Measurements from ENCODE around the gene KCNMB2. TPM values are rescaled to one million over a fixed set of nuclear protein-coding genes. Genes with fewer than 3 reads are reported as not detected.
"Not testable (repeated sequence)": the region's sequence is repeated elsewhere in the genome, so short reads cannot be mapped to it uniquely, and the experiment has no call there.

Gene KCNMB2
- polyA plus RNA-seq, 4 donors = 27.4 to 34.9 (median 31.2) TPM

DNA sequence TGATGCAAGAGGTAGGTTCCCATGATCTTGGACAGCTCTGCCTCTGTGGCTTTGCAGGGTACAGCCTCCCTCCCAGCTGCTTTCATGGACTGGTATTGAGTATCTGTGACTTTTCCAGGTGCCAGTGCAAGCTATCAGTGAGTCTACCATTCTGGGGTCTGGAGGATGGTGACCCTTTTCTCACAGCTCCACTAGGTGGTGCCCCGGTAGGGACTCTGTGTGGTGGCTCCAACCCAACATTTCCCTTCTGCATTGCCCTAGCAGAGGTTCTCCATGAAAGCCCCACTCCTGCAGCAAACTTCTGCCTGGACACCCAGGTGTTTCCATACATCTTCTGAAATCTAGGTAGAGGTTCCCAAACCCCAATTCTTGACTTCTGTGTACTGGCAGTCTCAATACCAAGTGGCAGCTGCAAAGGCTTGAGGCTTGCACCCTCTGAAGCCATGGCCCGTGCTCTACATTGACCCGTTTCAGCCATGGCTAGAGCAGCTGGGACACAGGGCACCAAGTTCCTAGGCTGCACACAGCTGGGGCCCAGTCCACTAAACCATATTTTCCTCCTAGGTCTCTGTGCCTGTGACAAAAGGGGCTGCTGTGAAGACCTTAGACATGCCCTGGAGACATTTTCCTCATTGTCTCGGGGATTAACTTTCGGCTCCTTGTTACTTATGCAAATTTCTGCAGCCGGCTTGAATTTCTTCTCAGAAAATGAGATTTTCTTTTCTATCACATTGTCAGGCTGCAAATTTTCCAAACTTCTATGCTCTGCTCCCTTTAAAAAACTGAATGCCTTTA, 209.8 kb downstream of the KCNMB2 start:
- not testable (repeated sequence) for DNase-seq (ENCODE audit: low read depth in 4 of 4, low spot score in 3 of 4)

GRCh38 chr3:178748874-178749273, 212.6 kb downstream of the KCNMB2 start:
- DNase-seq (ENCODE audit: low read depth in 4 of 4, low spot score in 3 of 4) = no peak

- no peak for DNase-seq (ENCODE audit: low read depth in 4 of 4, low spot score in 3 of 4)
These were observed 213.2 kb downstream of the KCNMB2 start for GRCh38 chr3:178749471-178749870.

DNA sequence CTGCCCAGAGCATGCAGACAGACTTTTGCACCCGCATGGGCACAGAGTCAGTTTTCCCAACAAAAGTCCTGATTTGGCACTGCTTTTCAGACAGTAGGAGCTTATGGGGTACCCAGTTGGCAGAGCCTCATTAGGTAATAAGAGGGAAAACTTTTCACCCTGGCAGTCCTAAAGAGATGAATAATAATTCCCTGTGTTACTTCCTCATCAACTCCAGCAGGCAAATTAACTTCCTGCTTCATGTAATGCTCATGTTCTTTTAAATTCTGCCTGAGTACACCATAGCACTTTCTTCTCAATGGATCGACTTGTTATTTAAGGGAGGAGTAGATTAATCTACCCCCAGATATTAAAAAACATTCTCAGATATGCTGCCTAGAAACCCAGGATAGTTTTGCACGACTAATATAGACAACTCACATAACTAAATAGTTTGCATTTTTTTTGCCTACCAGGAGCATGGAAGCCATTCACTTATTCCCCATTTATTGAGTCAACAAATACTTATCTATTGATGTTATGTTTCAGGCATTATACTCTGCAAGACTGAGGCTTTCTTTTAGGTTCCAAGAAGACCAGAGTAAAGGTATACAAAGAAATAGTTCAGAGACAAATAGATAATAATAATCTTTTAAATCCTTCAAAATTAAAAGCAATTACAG, 214.5 kb downstream of the KCNMB2 start:
- no peak for DNase-seq (ENCODE audit: low read depth in 4 of 4, low spot score in 3 of 4)

DNA sequence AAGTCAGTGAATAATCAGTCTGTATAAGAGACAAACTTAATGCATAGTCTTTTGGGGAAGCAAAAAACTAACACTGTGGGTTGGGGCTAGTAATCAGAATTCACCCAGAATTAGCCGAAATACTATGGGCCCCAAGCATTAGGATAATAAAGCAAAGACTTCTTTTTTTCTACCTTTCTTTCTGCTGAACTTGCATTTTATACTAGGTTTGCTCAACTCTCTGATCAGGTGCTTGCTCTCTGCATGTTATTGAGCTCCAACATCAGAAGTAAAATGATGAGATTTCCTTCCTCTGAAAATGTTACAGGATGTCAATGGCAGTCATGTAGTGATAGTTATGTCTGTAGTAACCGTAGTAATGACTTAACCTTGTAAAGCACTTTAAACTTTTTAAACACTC, 216.6 kb downstream of the KCNMB2 start:
- DNase-seq (ENCODE audit: low read depth in 4 of 4, low spot score in 3 of 4) = no peak

- DNase-seq (ENCODE audit: low read depth in 4 of 4, low spot score in 3 of 4) = no peak
These were observed 218.7 kb downstream of the KCNMB2 start for GRCh38 chr3:178754852-178755510.

- no peak for DNase-seq (ENCODE audit: low read depth in 4 of 4, low spot score in 3 of 4)
These were observed 224.8 kb downstream of the KCNMB2 start for GRCh38 chr3:178761024-178761423.

DNA sequence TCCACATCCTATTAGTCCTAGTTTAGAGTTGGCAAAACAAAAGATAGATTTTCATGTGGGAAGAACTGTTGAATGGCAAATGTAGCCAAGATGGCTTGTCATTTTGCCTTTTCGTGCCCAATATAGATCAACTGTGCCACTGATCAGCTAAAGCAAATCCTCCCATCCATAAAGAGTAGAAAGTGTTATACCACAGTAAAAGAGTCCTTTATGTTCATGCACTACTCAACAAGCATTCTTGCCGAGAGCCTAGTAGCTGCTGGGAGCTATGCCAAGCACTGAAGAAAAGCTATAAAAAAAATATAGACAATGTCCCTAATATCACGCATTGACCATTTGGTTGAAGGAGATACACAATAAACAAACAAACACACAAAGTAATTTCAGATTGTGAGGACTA, 225.2 kb downstream of the KCNMB2 start:
- DNase-seq (ENCODE audit: low read depth in 4 of 4, low spot score in 3 of 4) = no peak

DNA sequence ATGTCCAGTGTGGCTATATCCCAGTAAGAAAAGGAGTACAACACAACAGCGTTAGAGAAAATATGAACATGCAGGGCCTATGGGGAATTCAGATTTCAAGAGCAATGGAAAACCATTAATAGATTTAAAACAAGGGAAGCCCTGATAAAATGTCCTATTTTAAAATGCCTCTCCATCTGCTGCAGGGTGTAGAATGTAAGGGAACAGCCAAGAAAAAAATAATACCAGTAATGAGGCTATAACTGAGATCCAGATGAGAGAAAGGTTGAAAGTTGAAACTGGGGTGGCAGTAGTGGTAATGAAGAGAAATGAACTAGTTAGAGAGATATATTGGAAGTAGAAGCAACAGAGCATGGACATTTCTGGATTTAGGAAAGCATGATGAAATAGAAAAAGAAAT, 226.1 kb downstream of the KCNMB2 start:
- no peak for DNase-seq (ENCODE audit: low read depth in 4 of 4, low spot score in 3 of 4)

- DNase-seq (ENCODE audit: low read depth in 4 of 4, low spot score in 3 of 4) = no peak
These were observed 229.2 kb downstream of the KCNMB2 start for GRCh38 chr3:178765472-178765871.

DNA sequence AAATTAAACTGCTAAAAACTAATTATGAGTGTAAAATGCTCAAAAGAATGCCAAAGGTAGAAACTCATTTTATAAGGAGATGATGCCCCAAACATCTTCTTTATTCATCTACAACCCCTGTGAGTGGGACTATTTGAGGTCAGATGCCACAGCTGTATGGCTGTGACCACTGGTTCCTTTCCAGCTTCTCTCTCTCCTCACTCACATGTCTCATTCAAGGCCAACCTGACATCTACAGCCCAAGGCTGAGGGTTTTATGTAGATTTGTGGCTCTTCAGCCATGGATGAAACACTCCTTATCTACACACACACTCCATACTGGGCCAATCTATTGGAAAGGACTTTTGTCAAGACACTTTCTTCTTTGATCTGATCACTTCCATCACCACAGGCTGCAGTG, 231.3 kb downstream of the KCNMB2 start:
- DNase-seq (ENCODE audit: low read depth in 4 of 4, low spot score in 3 of 4) = no peak

- DNase-seq (ENCODE audit: low read depth in 4 of 4, low spot score in 3 of 4) = no peak
These were observed 232.0 kb downstream of the KCNMB2 start for GRCh38 chr3:178768072-178768864.

GRCh38 chr3:178771511-178771910, 235.3 kb downstream of the KCNMB2 start:
- no peak for DNase-seq (ENCODE audit: low read depth in 4 of 4, low spot score in 3 of 4)

GRCh38 chr3:178772746-178773145, 236.5 kb downstream of the KCNMB2 start:
- DNase-seq (ENCODE audit: low read depth in 4 of 4, low spot score in 3 of 4) = no peak

DNA sequence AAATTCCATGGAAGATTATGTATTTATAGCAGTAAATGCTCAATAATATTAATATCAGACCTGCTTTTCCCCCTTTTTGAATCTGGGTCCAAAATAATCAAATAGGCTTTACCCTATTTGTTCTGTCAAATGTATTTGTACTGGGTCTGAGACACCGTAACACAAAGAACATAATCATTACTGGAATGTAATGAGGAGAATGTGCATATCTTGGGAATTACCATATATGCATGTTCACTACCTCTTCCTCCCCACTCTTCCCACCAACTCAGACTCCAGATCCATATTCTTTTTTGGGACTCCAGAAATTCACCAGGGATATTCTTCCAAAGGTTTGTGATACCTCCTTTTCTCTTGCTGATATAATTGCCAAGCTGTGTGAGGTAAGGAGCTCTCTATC, 237.1 kb downstream of the KCNMB2 start:
- DNase-seq (ENCODE audit: low read depth in 4 of 4, low spot score in 3 of 4) = no peak

GRCh38 chr3:178777718-178778411, 241.6 kb downstream of the KCNMB2 start:
- DNase-seq (ENCODE audit: low read depth in 4 of 4, low spot score in 3 of 4) = no peak

GRCh38 chr3:178778589-178778988, 242.4 kb downstream of the KCNMB2 start:
- no peak for DNase-seq (ENCODE audit: low read depth in 4 of 4, low spot score in 3 of 4)

DNA sequence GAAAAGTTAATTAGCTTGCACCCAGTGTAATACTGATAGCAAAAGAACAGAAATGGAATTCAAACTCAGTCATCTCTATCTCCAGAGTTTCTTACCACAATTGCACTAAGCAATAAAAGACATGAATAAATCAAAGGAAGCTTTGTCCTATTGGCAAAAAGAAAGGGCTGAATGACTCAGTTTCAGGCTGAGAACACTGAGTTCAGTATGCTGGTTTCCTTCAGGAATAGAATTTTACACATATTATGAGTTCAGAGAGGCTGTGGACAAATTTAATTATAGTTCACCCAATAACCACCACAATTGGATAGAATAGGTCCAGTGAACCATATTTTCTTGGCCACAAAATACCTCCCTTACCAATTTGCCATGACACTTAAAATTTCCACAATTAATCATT, 249.7 kb downstream of the KCNMB2 start:
- DNase-seq (ENCODE audit: low read depth in 4 of 4, low spot score in 3 of 4) = no peak

GRCh38 chr3:178787960-178788359, 251.7 kb downstream of the KCNMB2 start:
- DNase-seq (ENCODE audit: low read depth in 4 of 4, low spot score in 3 of 4) = no peak

DNA sequence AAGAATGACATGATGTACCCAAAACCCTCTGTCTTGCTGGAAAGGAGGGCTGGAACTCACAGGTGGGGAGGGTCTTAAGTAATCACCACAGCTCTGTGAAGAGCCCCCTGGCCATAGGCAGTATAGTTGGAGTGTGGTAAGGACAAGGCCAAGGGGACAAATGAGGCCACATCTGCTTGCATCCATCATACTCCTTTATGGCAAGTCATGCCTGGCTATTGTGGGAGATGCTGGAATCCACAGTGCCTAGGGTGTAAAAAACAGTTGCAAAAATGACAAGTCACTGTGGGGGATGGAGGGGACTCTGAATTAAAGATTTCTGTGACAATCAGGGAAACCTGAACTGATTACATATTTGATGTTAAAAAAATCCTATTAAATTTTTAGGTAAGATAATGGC, 258.5 kb downstream of the KCNMB2 start:
- DNase-seq (ENCODE audit: low read depth in 4 of 4, low spot score in 3 of 4) = no peak

All from right renal pelvis (tissue), 4 donors.